Body of pancreas (tissue), 4 donors: Measurements from ENCODE around the gene UCK1.

Source experiments
- CTCF ChIP-seq, 7 experiments: fragments of 450-650 bp in 4 of 7; fragments of 200-600 bp in 3 of 7; sonication (generic) in 3 of 7; IDR thresholded peaks; one replicate each; pipeline ENCODE4 v1.5.1; 2016 to 2019; ENCODE audit warnings: antibody characterized with exemption in 7 of 7
- POLR2A ChIP-seq, 3 donors: fragments of 450-650 bp; IDR thresholded peaks; one replicate each; pipeline ENCODE4 v1.6.1; 2016; ENCODE audit warnings: antibody characterized with exemption in 3 of 3, mild to moderate bottlenecking in 2 of 3

- TF ChIP-seq CTCF (IDR thresholded peaks at IDR 0.05) = no peak
- no peak for TF ChIP-seq POLR2A (IDR thresholded peaks at IDR 0.05)
Observed at GRCh38 chr9:131482343-131483006, 48.6 kb downstream of the UCK1 start.
